Measurements from ENCODE around the gene DICER1. TPM values are rescaled to one million over a fixed set of nuclear protein-coding genes. Genes with fewer than 3 reads are reported as not detected.

Gene DICER1
- total RNA-seq, 1 experiment from 2014 or later: 62.0 TPM

GRCh38 chr14:95117937-95118721 is 39.2 kb downstream of the DICER1 start:
- DNase-seq (ENCODE audit: low spot score): no peak
- Mint-ChIP-seq H3K4me3 (no peak overlapping the region), H3K36me3 (peaks cover 16% of the 10 kb centered on the region), H3K27me3 (ENCODE audit: low read depth) (no peaks in the 10 kb centered on the region), H3K27ac (peak overlapping the region; percentile 60), H3K9me3 (no peaks in the 10 kb centered on the region), H3K4me1 (peaks cover 12% of the 10 kb centered on the region)
- peak; percentile 47; the same call in 1 of the 2 replicates for ATAC-seq
- TF ChIP-seq IRF2 (CRISPR knock-in tag; IDR thresholded peaks at IDR 0.05; ENCODE audit: borderline replicate concordance, low read depth) (no peak), ARID4B (CRISPR knock-in tag; IDR thresholded peaks at IDR 0.05; ENCODE audit: borderline replicate concordance) (no peak), HMGXB4 (CRISPR knock-in tag; IDR thresholded peaks at IDR 0.05) (no peak), FOXP1 (CRISPR knock-in tag; IDR thresholded peaks at IDR 0.05; ENCODE audit: borderline replicate concordance) (no peak), TCF7 (CRISPR knock-in tag; IDR thresholded peaks at IDR 0.05; ENCODE audit: low read depth) (no peak), ELF4 (CRISPR knock-in tag; IDR thresholded peaks at IDR 0.05; ENCODE audit: low read depth) (no peak), E2F4 (CRISPR knock-in tag; IDR thresholded peaks at IDR 0.05; ENCODE audit: borderline replicate concordance, low read depth) (no peak), ZSCAN18 (CRISPR knock-in tag; IDR thresholded peaks at IDR 0.05) (no peak), HMGA2 (CRISPR knock-in tag; IDR thresholded peaks at IDR 0.05) (no peak), JUN (CRISPR knock-in tag; IDR thresholded peaks at IDR 0.05) (no peak), NFATC4 (CRISPR knock-in tag; IDR thresholded peaks at IDR 0.05) (no peak), ERG (CRISPR knock-in tag; IDR thresholded peaks at IDR 0.05) (no peak), ZNF281 (CRISPR knock-in tag; IDR thresholded peaks at IDR 0.05) (no peak), ESRRA (CRISPR knock-in tag; IDR thresholded peaks at IDR 0.05; ENCODE audit: borderline replicate concordance) (no peak), SP1 (CRISPR knock-in tag; conservative IDR thresholded peaks at IDR 0.05) (no peak), MLX (CRISPR knock-in tag; IDR thresholded peaks at IDR 0.05) (no peak)
- POLR2A ChIA-PET: interaction anchor here (0.6 kb wide), 1 partner anchor 249 kb away, joined by 3 read pairs; no protein-coding TSS in a partner anchor
- CTCF ChIA-PET: interaction anchor here (0.7 to 1.5 kb wide), 11 partner anchors 19 to 447 kb away, joined by 3 to 9 read pairs (median 3); no protein-coding TSS in a partner anchor
